ENCODE data around the gene AP2A2. TPM values are rescaled to one million over a fixed set of nuclear protein-coding genes. Genes with fewer than 3 reads are reported as not detected.

AP2A2 gene
- total RNA-seq, 1 experiment from 2014 or later, result 62.0 TPM

DNA sequence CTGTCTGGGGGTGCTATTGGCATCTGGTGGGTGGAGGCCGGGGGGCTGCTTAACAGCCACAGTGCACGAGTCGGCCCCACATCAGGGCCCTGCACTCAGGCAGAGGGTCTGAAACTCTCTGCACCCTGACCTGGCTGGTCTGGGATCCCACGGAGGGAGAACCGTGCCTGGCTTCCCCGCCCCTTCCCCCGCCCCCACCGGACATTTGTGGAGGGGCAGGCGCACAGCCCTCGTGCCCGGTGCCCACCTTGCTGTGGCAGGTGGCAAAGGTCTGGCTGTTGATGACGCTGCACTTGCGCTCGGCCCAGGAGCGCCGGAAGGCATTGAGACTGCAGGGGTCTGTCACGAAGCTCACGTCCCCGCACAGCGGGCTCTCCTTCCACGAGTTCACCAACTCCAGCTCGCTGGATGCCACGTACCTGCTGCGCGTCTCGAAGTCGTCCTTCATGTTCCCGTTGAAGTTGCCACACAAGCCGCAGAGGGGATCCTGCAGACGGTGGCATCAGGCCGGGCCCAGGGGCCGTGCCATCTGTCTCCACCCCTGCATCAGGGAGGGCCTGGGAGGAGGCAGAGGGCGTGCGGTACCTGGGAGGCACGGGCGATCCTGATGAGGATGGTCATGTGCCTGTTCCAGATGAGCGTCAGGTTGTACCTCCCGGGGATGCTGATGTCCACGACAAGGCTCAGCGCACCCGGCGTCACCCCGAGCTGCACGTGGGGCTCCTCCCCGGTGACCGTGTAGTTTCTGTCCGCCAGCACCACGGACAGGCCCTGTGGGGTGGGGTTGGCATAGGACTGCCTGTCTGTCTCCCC, 99.1 kb downstream of the AP2A2 start:
- intact Hi-C loops (cut with micrococcal nuclease; ENCODE audit: unreplicated experiment), result no loop called here
- CTCF ChIA-PET, result no interaction called here
- Histone ChIP-seq H3K27me3 (replicated peaks; ENCODE audit: insufficient read depth, low read depth, low read length, poor library complexity) (no peaks in the 10 kb centered on the region), H3K4me3 (ENCODE audit: low read depth, low read length, poor library complexity, severe bottlenecking) (no peak overlapping the region), H3K27ac (ENCODE audit: low read depth, low read length, poor library complexity, severe bottlenecking) (no peak overlapping the region), H3K9me3 (ENCODE audit: low read depth, low read length, poor library complexity, severe bottlenecking) (no peaks in the 10 kb centered on the region), H3K36me3 (ENCODE audit: insufficient read depth, low read length, poor library complexity, severe bottlenecking) (no peaks in the 10 kb centered on the region), H3K4me1 (ENCODE audit: insufficient read depth, low read length, poor library complexity, severe bottlenecking) (no peaks in the 10 kb centered on the region)
- POLR2A ChIA-PET (ENCODE audit: low non-redundant PET), result no interaction called here
- BruUV-seq (replicated peaks), result no TSS peak
- no peak for TF ChIP-seq EZH2 (IDR thresholded peaks at IDR 0.05; ENCODE audit: borderline replicate concordance, low read depth, low read length, poor library complexity, severe bottlenecking)
- TF ChIP-seq, protein P1, sequence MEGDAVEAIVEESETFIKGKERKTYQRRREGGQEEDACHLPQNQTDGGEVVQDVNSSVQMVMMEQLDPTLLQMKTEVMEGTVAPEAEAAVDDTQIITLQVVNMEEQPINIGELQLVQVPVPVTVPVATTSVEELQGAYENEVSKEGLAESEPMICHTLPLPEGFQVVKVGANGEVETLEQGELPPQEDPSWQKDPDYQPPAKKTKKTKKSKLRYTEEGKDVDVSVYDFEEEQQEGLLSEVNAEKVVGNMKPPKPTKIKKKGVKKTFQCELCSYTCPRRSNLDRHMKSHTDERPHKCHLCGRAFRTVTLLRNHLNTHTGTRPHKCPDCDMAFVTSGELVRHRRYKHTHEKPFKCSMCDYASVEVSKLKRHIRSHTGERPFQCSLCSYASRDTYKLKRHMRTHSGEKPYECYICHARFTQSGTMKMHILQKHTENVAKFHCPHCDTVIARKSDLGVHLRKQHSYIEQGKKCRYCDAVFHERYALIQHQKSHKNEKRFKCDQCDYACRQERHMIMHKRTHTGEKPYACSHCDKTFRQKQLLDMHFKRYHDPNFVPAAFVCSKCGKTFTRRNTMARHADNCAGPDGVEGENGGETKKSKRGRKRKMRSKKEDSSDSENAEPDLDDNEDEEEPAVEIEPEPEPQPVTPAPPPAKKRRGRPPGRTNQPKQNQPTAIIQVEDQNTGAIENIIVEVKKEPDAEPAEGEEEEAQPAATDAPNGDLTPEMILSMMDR (conservative IDR thresholded peaks at IDR 0.05; ENCODE audit: low read depth, low read length), result no peak
- DNase-seq (ENCODE audit: low spot score), result no peak

DNA sequence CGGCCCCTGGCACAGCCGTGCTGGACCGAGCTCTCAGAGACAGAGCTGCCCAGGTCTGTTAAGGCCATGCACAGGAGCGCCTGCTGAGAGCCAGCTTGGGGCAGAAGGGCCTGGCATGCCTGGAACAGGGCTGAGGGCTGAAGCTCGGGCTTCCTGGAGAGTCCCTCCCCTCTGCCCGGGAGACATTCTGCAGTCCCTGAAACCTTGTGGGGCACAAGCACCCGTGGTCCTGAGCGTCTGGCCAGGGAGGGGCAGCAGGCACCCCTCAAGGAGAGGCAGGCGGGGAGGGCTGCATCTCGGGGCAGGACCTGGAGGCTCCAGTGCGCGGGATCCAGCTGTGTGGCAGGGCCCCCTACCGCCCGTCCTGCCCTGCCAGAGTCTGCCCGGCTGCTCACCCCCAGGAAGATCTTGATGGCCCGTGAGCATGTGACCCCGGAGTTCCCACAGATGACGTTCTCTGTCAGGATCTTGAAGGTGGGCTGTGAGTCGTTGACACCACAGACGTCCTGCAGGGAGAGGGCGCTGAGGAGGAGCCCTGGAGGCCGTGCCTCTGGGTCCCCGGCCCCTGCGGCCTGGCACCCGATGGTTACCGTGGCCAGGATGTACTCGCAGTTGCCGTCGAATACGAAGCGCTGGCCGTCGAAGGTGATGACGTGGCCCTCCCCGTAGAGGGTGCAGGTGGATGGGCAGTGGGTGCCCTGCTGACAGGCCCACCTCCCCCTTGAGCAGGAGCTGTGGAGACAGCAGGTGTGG, 99.9 kb downstream of the AP2A2 start:
- DNase-seq (ENCODE audit: low spot score), result no peak
- TF ChIP-seq, protein P1 (conservative IDR thresholded peaks at IDR 0.05; ENCODE audit: low read depth, low read length), result no peak
- H3K27ac ChIP-seq (ENCODE audit: low read depth, low read length, poor library complexity, severe bottlenecking), result no peak overlapping the region
- H3K9me3 ChIP-seq (ENCODE audit: low read depth, low read length, poor library complexity, severe bottlenecking), result no peaks in the 10 kb centered on the region
- H3K4me3 ChIP-seq (ENCODE audit: low read depth, low read length, poor library complexity, severe bottlenecking), result no peak overlapping the region
- H3K27me3 ChIP-seq (replicated peaks; ENCODE audit: insufficient read depth, low read depth, low read length, poor library complexity), result no peaks in the 10 kb centered on the region
- no peaks in the 10 kb centered on the region for H3K4me1 ChIP-seq (ENCODE audit: insufficient read depth, low read length, poor library complexity, severe bottlenecking)
- CTCF ChIA-PET, result no interaction called here
- POLR2A ChIA-PET (ENCODE audit: low non-redundant PET), result no interaction called here
- BruUV-seq (replicated peaks), result no TSS peak
- H3K36me3 ChIP-seq (ENCODE audit: insufficient read depth, low read length, poor library complexity, severe bottlenecking), result no peaks in the 10 kb centered on the region
- intact Hi-C loops (cut with micrococcal nuclease; ENCODE audit: unreplicated experiment), result no loop called here

DNA sequence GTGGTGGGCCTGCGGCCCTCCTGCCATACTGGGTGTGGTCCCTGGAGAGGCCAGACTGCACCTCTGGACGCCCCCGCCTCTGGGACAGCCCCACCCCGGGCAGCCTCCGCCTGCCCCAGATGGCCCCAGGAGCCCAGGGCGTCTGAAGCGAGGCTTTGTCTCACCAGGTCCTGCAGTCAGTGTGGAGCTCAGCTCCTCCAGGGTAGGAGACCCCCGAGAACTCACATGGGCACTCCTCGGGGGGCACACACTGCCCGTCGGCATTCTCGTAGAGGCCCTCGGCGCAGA, 100.4 kb downstream of the AP2A2 start:
- H3K4me3 ChIP-seq (ENCODE audit: low read depth, low read length, poor library complexity, severe bottlenecking), result no peak overlapping the region
- H3K36me3 ChIP-seq (ENCODE audit: insufficient read depth, low read length, poor library complexity, severe bottlenecking), result no peaks in the 10 kb centered on the region
- TF ChIP-seq, protein P1 (conservative IDR thresholded peaks at IDR 0.05; ENCODE audit: low read depth, low read length), result no peak
- no peak for DNase-seq (ENCODE audit: low spot score)
- no peak overlapping the region for H3K27ac ChIP-seq (ENCODE audit: low read depth, low read length, poor library complexity, severe bottlenecking)
- POLR2A ChIA-PET (ENCODE audit: low non-redundant PET), result no interaction called here
- no peaks in the 10 kb centered on the region for H3K4me1 ChIP-seq (ENCODE audit: insufficient read depth, low read length, poor library complexity, severe bottlenecking)
- no peaks in the 10 kb centered on the region for H3K9me3 ChIP-seq (ENCODE audit: low read depth, low read length, poor library complexity, severe bottlenecking)
- intact Hi-C loops (cut with micrococcal nuclease; ENCODE audit: unreplicated experiment), result no loop called here
- H3K27me3 ChIP-seq (replicated peaks; ENCODE audit: insufficient read depth, low read depth, low read length, poor library complexity), result no peaks in the 10 kb centered on the region
- CTCF ChIA-PET, result no interaction called here
- no TSS peak for BruUV-seq (replicated peaks)
